AG09309 (cell line): ENCODE data around the gene PFKL.

Experiments
- DNase-seq: peaks from one replicate; pipeline ENCODE4 v3.0.0-alpha.2; 2010; ENCODE audit warnings: low read depth
- H3K4me3 ChIP-seq: 2 replicates; pipeline ENCODE4 v1.5.1; 2011; ENCODE audit warnings: mild to moderate bottlenecking, low read depth, low read length, moderate library complexity; ENCODE audit not compliant: control insufficient read depth
- TF ChIP-seq, protein P1 (sequence below): IDR thresholded peaks from 2 replicates; pipeline ENCODE4 v1.5.1; 2011; ENCODE audit warnings: mild to moderate bottlenecking, low read depth, low read length, inconsistent platforms; ENCODE audit not compliant: insufficient read depth, control insufficient read depth; ENCODE audit errors: missing control alignments

Gene PFKL

GRCh38 chr21:44260791-44261631 lies 38.8 kb upstream of the PFKL start:
- DNase-seq = no peak
- TF ChIP-seq, protein P1, sequence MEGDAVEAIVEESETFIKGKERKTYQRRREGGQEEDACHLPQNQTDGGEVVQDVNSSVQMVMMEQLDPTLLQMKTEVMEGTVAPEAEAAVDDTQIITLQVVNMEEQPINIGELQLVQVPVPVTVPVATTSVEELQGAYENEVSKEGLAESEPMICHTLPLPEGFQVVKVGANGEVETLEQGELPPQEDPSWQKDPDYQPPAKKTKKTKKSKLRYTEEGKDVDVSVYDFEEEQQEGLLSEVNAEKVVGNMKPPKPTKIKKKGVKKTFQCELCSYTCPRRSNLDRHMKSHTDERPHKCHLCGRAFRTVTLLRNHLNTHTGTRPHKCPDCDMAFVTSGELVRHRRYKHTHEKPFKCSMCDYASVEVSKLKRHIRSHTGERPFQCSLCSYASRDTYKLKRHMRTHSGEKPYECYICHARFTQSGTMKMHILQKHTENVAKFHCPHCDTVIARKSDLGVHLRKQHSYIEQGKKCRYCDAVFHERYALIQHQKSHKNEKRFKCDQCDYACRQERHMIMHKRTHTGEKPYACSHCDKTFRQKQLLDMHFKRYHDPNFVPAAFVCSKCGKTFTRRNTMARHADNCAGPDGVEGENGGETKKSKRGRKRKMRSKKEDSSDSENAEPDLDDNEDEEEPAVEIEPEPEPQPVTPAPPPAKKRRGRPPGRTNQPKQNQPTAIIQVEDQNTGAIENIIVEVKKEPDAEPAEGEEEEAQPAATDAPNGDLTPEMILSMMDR = no peak
- H3K4me3 ChIP-seq = no peak overlapping the region

DNA sequence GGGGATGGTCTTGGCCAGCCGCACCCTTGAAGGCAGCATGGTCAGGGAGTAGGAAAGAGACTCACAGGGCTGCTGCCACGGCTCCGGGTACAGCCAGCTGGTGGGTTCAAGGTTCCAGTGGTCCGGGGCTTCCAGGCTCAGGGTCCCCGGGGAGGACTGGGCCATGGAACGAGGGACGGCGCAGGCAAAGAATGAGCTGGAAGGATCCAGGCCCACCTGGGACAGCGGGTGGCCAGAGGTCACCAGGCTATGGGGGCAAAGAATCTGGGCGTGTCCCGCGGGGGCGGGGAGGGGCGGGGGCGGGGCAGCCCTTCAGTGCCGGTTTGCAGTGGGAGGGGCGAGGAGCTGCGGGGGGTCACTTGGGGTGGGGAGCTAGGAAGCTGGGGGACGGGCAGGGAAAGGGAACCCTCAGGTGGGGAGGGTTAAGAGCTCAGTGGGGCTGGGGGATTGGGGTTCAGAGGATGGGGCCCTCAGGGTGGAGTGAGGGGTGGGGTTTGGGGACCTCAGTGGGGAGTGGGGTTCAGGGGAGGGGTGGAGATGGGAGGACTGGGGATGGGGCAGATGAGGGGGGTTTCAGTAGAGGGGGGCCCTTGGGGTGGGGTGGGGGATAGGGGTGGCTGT lies 38.1 kb upstream of the PFKL start, which contains the start of gene DNMT3L:
Gene DNMT3L (minus strand): TSS at position 223 of the 621 bp plus-strand sequence. CDS start 638 bp downstream, outside the sequence.
- DNase-seq = no peak
- H3K4me3 ChIP-seq = no peak within 1 kb of the TSS
- TF ChIP-seq, protein P1 = no peak

GRCh38 chr21:44262338-44263056 lies 37.4 kb upstream of the PFKL start:
- TF ChIP-seq, protein P1 = no peak
- DNase-seq = no peak
- H3K4me3 ChIP-seq = no peak overlapping the region

DNA sequence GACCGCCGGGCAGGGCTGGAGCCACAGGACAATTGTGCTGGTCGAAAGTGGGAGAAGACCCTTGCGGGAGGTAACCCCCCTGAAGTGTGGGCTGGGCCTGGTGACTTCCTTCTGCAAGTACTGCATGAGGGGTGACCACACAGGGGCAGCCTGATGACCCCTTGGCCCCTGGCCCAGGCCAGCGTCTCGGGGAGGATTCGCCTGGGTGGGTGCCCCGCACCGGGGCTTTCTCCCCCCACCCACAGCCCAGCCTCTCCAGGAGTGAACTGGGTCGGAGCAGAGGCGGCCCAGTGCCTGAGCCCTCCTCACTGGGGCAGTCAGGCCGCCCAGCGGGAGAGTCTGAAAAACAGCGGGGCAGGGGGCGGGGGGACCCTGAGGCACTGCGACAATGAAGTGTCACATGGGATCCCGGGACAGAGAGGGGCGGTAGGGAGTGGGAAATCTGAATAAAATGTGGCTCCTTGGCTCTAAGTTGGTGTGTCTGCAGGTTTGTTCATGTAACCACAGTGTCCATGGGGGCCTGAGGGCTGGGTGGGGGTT lies 36.6 kb upstream of the PFKL start:
- H3K4me3 ChIP-seq = no peak overlapping the region
- DNase-seq = no peak
- TF ChIP-seq, protein P1 = no peak

DNA sequence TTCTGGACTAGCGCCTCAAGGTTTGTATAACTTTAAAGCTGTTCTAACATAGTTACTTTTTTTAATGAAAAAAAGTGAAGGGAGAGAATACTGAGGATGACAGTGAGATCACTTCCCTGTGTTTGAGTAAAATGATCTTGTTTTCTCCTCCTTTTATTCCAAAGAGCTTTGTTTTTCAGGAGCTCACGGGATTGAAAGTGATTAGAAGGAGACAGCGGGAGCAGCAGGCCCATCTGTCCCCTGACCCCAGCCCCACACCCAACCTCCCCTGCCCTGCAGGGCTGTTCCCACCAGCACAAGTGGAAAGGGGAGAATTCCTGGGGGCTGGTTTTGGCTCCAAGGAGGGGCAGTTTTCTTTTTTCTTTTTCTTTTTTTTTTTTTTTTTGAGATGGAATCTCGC lies 36.1 kb upstream of the PFKL start:
- no peak for DNase-seq
- H3K4me3 ChIP-seq = no peak overlapping the region
- TF ChIP-seq, protein P1 = no peak

DNA sequence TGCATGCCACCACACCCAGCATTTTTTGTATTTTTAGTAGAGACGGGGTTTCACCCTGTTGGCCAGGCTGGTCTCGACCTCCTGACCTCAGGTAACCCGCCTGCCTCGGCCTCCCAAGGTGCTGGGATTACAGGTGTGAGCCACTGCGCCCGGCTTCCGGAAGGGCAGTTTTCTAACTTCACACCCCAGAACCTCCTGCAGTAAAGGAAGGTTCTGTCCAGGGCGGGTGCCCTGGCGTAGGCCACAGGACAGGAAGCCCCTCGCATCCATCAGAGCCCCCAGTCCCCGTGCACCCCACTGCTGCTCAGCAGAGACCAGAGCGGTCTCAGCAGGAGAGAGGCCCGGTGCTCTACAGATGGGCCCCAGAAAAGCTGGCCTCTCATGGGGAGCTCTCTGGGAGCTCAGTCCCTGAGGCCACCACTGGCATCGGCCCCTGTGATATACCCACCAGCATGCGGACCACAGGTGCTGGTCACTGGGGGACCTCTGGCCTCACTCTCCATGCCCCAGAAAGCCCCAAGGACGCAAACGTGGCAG lies 34.1 kb upstream of the PFKL start:
- no peak for DNase-seq
- H3K4me3 ChIP-seq = no peak overlapping the region
- TF ChIP-seq, protein P1 = no peak
